Activated CD4-positive, CD25-positive, alpha-beta regulatory T cell treated with anti-CD3 and anti-CD28 coated beads, Interleukin-2, amount 50 U/mL, for 16 hours (primary cell): Measurements from ENCODE around the gene SPATA4.

Source experiments
- DNase-seq: peaks from one replicate; pipeline ENCODE4 v3.0.0-alpha.2; 2020; ENCODE audit warnings: low read depth, low spot score

The SPATA4 gene

DNA sequence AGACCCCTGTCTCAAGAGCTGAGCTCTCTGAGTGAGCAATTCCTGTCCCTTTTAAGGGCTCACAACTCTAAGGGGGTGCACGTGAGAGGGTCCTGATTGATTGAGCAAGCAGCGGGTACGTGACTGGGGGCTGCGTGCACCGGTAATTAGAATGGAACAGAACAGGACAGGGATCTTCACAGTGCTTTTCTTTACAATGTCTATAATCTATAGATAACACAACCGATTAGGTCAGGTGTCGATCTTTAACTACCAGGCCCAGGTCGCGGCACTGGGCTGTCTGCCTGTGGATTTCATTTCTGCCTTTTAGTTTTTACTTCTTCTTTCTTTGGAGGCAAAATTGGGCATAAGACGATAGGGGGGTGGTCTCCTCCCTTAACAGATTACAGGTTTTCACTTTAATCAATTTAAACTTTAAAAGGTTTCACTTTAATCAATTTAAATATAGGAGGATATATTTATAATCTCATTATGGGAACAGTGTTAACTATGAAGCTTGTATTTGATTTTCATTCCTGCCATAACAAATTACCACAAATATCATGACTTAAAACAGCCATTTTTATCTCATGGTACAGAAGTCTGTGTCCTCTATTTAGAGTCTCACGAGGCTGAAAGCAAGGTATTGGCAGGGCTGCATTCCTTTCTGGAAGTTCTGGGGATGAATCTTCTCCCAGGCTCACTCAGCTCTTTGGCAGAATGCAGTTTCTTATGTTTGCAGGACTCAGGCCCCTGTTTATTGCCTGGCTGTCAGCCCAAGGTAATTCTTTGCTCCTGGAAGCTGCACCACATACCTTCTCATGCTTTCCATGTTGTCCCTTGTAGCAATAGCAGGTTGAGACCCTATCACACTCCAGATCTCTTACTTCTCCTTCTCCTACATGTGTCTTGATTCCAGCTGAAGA, 5.2 kb downstream of the SPATA4 start:
- no peak for DNase-seq

DNA sequence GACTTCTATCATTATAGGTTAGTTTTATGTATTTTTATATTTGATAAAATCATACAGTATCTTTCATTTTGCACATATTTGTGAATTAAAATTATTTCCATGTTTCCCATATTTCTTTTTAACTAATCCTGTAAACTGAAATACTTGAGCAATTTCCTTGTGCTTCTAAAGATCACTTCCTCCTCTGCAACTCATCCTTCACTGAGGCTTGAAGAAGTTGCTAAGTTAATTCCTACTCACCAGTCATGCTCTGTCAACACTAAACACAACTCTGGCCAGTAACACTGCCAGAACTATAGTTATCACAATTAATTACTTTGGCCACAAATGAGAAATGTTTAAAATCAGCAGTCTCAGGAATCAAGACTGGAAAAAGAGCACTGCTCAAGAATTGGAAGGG, 6.7 kb downstream of the SPATA4 start:
- no peak for DNase-seq

DNA sequence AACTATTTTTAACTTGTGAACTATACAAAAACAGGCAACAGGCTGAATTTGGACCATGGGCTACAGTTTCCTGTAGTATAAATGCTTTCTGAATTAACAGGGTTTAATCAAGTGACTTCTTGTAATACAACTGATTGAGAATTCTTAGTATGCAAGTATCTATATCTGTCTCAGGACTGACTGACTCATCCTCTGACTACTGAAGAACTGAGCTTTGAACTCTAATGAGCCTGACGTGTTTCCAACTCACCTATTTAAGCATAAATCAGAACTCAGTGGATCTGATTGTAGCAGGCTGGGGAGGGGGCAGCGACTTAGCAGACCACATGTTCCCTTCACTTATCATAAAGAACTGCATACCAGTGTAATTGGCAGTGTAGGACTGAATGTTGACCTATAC, 7.8 kb downstream of the SPATA4 start:
- no peak for DNase-seq

DNA sequence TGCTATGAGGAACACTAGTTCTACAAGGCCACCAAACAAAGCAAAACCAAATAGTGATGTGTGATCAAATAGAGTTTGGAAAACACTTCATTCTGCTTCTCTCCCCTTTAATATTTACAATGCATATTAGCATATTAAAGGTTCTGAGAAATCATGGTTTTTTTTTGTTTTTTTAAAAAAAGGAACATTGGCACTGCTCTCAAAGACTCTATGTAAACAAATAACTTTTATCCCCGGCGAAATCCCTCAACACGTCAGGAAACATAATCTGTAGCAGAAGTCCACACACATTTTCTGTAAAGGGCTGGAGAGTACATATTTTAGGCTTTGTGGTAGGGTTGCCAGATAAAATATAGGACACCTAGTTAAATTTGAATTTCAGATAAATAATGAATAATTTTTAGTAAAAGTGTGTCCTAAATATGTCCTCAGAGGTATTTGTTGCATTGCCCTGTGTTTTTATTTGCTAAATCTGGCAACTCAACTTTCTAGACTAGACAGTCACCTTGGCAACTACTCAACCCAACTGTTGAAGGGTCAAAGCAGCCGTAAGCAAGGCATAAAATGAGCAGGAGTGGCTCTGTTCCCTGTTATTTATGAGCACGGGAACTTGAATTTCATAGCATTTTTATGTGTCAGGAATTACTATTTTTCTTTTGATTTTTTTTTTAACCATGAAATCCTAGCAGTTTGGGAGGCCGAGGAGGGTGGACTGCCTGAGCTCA, 8.6 kb downstream of the SPATA4 start:
- no peak for DNase-seq

DNA sequence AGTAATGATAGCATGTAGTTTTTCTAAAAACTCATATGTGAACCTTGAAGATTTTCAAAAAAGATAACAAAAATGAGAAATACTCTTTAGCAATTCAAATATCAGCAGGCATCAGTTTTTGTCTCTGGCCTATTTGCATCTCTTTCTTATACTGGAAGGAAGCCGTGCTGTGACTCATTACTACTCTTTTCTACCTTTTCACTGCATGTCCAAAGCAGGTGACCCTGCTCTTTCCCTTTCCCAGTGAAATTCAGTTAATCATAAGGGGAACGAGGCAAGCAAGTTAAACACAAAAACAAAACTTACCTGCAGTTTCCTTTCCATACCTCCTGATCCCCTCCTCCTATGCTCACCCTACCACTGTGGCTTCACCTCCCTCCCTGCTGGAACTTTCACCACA, 9.3 kb downstream of the SPATA4 start:
- DNase-seq, result no peak

DNA sequence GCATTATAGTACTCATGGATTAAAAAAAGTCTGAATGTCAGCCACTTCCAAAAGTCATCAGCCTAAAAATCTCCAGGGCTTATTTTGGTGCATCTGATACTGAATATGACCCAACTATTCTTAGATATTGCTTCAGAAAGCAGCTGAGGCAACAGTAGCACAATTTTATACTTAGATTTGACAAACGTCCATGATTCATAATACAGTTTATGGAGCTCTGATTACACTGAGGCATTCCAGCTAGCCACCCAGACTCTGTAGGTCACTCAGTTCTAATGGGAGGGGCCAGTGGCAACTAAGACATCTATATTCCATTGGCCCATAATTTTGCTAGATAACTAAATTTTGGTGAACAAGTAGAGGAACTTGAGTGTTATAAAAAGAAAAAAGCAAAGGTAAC, 10.3 kb downstream of the SPATA4 start:
- no peak for DNase-seq

DNA sequence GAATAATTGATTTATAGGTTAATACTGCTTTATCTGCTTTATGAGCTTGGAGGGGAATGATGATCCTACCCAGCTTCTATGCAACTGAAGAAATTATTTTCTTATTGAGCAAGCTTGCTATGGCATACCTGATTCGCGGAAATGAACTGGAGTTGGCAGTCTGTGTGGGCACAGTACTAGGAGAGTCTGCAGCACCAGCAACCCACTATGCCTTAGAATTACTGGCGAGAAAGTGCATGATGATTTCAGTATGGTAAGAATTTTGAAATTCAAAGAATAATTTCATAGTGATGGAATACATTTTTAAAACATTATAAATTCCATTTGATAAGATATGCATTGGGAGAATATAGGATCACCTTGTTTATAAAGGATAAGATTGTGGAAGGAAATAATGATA, 32.3 kb downstream of the SPATA4 start:
- DNase-seq, result no peak

DNA sequence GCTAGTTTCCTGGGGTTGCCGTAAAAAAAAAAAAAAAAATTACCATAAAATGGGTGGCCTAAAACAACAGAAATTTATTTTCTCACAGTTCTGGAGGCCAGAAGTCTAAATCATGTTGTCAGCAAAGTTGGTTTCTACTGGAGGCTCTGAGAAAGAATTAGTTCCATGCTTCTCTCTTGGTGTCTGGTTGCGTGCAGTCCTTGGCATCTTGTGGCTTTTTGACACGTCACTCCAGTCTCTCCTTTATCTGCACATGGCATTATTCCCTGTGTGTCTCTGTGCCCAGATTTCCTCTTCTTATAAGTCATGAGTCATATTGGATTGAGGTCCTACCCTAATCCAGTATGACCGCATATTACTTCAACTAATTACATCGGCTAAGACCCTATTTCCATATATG, 38.7 kb downstream of the SPATA4 start:
- DNase-seq, result no peak

DNA sequence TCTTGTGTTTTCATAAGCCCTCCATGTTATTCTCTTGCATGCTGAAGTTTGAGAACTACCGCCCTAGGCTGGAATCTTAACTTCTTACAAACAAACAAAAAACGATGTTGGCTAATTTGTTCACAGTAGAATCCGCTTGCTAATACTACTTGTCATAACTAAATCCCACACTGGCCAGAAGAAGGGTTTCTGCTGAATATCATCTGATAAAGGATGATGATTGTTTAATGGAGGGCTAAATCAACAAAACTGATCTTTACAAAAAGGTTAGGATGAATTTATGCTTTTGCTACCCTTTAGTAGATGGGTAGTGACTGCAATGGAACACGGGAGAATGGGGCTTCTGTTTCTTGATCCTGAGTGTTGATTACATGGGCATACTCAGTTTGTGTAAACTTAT, 42.3 kb downstream of the SPATA4 start:
- DNase-seq, result no peak

DNA sequence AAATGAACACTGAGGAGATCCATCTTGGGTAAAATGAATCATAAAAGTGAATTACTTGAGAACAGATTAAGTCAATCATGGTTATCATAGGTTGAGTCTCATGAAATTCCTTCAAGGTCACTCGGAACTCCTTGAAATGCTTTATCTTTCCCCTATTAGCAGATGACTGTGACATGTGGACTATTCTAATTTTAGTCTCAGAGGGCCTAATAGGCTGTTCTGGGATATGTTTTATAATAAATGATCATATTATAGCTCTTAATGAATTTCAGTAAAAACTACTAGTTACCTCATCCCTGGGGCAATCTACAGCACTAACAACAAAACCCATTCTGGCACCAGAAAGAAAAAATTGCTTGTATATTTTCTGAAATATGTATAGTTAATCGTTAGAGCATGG, 44.7 kb downstream of the SPATA4 start:
- no peak for DNase-seq

DNA sequence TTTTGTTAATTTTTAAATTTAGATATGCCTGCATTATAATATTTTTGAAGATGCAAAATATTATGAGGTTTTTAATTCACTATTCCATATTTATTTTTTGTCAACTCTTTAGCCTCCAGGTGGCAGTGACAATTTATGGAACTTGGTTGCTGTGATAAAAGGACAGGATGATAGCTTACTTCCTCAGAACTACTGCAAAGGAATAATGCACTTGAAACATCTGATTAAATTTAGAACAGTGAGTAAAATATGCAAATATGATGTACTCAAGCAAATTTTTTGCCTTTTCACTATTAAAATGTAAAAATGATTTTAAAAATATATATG, 45.1 kb downstream of the SPATA4 start:
- DNase-seq, result no peak

DNA sequence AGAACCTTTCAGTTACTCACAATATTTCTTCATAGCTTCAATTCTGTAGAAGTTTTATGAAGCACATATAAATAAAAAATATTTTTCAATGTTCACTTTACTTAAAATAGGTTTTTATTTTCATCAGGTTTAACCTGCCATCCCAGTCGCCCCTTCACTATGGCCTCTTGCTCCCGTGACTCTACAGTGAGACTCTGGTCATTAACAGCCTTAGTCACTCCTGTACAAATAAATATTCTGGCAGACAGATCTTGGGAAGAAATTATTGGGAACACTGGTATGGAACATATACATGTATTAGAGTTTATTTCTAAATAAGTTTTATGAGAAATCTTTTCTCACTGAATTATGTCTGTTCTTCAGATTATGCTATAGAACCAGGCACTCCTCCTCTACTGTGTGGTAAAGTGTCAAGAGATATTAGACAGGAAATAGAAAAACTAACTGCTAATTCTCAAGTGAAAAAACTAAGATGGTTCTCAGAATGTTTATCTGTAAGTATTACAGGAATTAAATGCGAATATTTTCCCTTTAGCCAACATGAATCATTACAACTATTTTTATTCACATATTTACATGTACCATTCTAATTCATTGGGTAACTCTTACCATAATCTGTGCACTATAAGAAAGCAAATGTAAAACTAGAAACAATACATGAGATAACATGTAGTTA, 45.6 kb downstream of the SPATA4 start:
- DNase-seq, result no peak

DNA sequence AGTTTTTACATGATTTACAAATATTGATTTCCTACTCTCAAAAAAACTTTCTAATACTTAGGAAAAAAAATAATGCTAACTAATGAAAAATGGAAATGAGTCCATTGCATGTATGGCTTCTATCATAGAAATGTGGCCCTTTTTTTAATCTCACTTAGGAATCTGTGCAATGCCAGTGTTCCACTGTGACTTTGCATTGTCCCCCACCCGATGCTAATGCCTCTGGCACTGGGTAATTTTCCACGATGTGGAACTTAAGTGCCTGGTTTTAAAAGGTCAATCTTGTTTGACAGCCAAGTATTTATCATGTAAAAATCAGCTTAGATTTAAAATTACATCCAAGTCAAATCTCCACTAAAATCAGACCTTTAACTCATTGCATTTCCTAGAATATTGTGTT, 53.1 kb downstream of the SPATA4 start:
- no peak for DNase-seq

DNA sequence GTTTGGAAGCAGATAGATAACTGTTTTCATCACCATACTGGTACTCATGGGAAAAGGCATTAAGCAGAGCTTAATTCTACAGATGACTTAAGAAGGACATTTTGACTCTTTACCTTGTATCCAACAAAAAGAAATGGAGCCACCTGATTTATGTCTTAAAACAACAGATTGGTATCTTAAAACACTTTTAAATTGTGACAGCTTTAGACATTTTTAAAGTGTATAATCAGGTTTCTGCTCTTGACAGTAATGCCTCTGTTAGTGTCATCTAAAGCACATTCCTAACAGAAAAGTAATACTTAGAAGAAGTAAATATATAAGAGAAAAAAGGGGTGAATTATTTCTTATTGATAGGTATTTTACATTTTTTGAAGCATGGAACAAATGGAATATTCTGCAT, 55.9 kb downstream of the SPATA4 start:
- DNase-seq, result no peak

DNA sequence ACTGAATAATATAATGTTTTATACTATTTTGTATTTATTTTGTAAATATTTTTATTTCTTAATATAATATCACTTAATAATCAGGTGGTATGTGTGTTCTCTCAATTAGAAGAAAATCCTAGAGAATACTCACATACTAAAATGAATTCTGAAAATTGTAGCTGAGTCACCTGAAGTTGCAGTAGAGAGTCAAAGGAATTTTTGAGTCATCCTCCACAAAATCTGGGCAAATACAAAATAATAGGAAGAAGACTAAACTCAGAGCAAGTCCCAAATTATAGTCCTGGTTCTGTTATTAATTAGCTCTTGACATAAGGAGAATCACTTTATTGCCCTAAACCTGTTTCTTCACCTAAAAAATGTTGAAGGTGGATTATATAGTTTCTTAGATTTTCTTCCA, 57.8 kb downstream of the SPATA4 start:
- no peak for DNase-seq

DNA sequence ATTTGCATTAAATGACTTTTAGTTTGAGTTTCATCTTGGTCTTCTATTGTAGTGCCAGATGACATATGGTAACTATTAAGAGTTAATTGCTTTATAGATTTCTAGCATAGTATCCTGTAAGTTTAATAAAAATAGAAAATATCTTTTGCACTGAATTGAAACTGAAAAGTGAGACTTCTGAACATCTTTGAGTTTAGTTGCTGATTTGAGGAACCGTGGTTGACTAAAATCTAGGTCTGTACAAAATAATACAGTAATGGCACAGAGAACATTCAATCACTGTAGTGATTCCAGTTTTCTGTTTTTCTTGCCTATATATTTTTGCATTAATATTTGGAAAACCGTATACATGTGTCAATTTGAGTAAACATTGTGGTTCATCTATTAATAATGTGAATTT, 60.7 kb downstream of the SPATA4 start:
- DNase-seq, result no peak
